HG03457 (cell line): Measurements from ENCODE around the gene OR51L1.

Experiments used
- ATAC-seq: cut with Tn5 transposase; IDR thresholded peaks from one replicate; pipeline ENCODE4 v1.9.1; 2021; ENCODE audit warnings: moderate number of reproducible peaks; ENCODE audit not compliant: unreplicated experiment

Gene OR51L1

GRCh38 chr11:5046226-5046625 is 51.6 kb downstream of the OR51L1 start, which contains the start of gene OR52J3:
Gene OR52J3, plus strand, starts transcription at chr11:5046526. Its CDS starts 0 bp downstream, at chr11:5046526.
- no peak for ATAC-seq

GRCh38 chr11:5046754-5047330 is 52.2 kb downstream of the OR51L1 start:
- no peak for ATAC-seq
